KMS-11 (cell line): ENCODE data around the gene HDAC4.

Source experiments
- H2AFZ ChIP-seq: fragments of 200-600 bp; sonication (generic); 2 replicates; pipeline ENCODE4 v1.6.1; 2016; ENCODE audit warnings: antibody characterized with exemption, mixed run types, low read depth
- H3K27ac ChIP-seq: fragments of 200-600 bp; sonication (generic); 2 replicates; pipeline ENCODE4 v1.6.1; 2016; ENCODE audit warnings: mild to moderate bottlenecking, mixed run types
- H3K27me3 ChIP-seq: fragments of 200-600 bp; sonication (generic); 2 replicates; pipeline ENCODE4 v1.6.1; 2017; ENCODE audit warnings: mild to moderate bottlenecking, low read depth, mixed run types, moderate library complexity; ENCODE audit not compliant: insufficient read depth
- H3K36me3 ChIP-seq: fragments of 200-600 bp; sonication (generic); 2 replicates; pipeline ENCODE4 v1.6.1; 2017; ENCODE audit warnings: mild to moderate bottlenecking, mixed run types; ENCODE audit not compliant: insufficient read depth
- H3K4me1 ChIP-seq: fragments of 200-600 bp; sonication (generic); 2 replicates; pipeline ENCODE4 v1.6.1; 2016; ENCODE audit warnings: mild to moderate bottlenecking, low read depth, mixed run types; ENCODE audit not compliant: poor library complexity, severe bottlenecking
- H3K4me2 ChIP-seq: fragments of 200-600 bp; sonication (generic); 2 replicates; pipeline ENCODE4 v1.7.0; 2016; ENCODE audit warnings: mild to moderate bottlenecking, mixed run types
- H3K4me3 ChIP-seq: fragments of 200-600 bp; sonication (generic); IDR thresholded peaks from 2 replicates; pipeline ENCODE4 v1.6.1; 2017; ENCODE audit warnings: low read depth, low read length, mixed read lengths; ENCODE audit not compliant: insufficient read depth
- H3K79me2 ChIP-seq: fragments of 200-600 bp; sonication (generic); 2 replicates; pipeline ENCODE4 v1.6.1; 2016; ENCODE audit warnings: low read depth, mixed run types; ENCODE audit not compliant: insufficient read depth
- H3K9ac ChIP-seq: fragments of 200-600 bp; sonication (generic); 2 replicates; pipeline ENCODE4 v1.6.1; 2016; ENCODE audit warnings: mild to moderate bottlenecking, mixed run types
- H4K20me1 ChIP-seq: fragments of 200-600 bp; sonication (generic); 2 replicates; pipeline ENCODE4 v1.6.1; 2016; ENCODE audit warnings: mild to moderate bottlenecking, mixed run types; ENCODE audit not compliant: insufficient read depth
- CTCF ChIP-seq: fragments of 200-600 bp; sonication (generic); conservative IDR thresholded peaks from 2 replicates; pipeline ENCODE4 v1.6.1; 2017; ENCODE audit warnings: low read depth, mild to moderate bottlenecking, antibody characterized with exemption, low read length, moderate library complexity, mixed read lengths

Gene HDAC4

GRCh38 chr2:239343460-239343859, 57.4 kb downstream of the HDAC4 start:
- no peaks in the 10 kb centered on the region for H3K27me3 ChIP-seq
- peak overlapping the region; percentile 37; the same call in 1 of the 2 replicates for H3K4me2 ChIP-seq
- H3K9ac ChIP-seq: no peak overlapping the region
- H4K20me1 ChIP-seq: no peaks in the 10 kb centered on the region
- no peak overlapping the region for H3K4me3 ChIP-seq
- H3K4me1 ChIP-seq: peaks cover 89% of the 10 kb centered on the region
- TF ChIP-seq CTCF: no peak
- no peaks in the 10 kb centered on the region for H3K36me3 ChIP-seq
- peaks cover 59% of the 10 kb centered on the region for H3K79me2 ChIP-seq
- no peak overlapping the region for H2AFZ ChIP-seq
- H3K27ac ChIP-seq: no peak overlapping the region

GRCh38 chr2:239341840-239342239, 59.0 kb downstream of the HDAC4 start:
- Histone ChIP-seq H3K9ac (no peak overlapping the region), H3K27me3 (no peaks in the 10 kb centered on the region), H3K4me1 (peaks cover 99% of the 10 kb centered on the region), H4K20me1 (no peaks in the 10 kb centered on the region), H2AFZ (no peak overlapping the region), H3K4me3 (no peak overlapping the region), H3K4me2 (peak overlapping the region; percentile 91), H3K27ac (no peak overlapping the region), H3K36me3 (no peaks in the 10 kb centered on the region), H3K79me2 (peaks cover 66% of the 10 kb centered on the region)
- no peak for TF ChIP-seq CTCF

GRCh38 chr2:239341146-239341732, 59.6 kb downstream of the HDAC4 start:
- TF ChIP-seq CTCF: no peak
- Histone ChIP-seq H3K4me3 (no peak overlapping the region), H3K27ac (peak overlapping the region; percentile 83; the same call in 1 of the 2 replicates), H3K79me2 (peaks cover 66% of the 10 kb centered on the region), H3K36me3 (no peaks in the 10 kb centered on the region), H3K4me1 (peaks cover 96% of the 10 kb centered on the region), H3K9ac (no peak overlapping the region), H3K27me3 (no peaks in the 10 kb centered on the region), H4K20me1 (no peaks in the 10 kb centered on the region), H3K4me2 (peak overlapping the region; percentile 91), H2AFZ (no peak overlapping the region)

GRCh38 chr2:239339726-239340601, 60.9 kb downstream of the HDAC4 start:
- H3K4me2 ChIP-seq: peak overlapping the region; percentile 91
- peak overlapping the region; percentile 54 for H3K4me3 ChIP-seq
- H3K79me2 ChIP-seq: peaks cover 73% of the 10 kb centered on the region
- no peak overlapping the region for H2AFZ ChIP-seq
- no peaks in the 10 kb centered on the region for H3K36me3 ChIP-seq
- no peaks in the 10 kb centered on the region for H4K20me1 ChIP-seq
- TF ChIP-seq CTCF: no peak
- H3K27ac ChIP-seq: peak overlapping the region; percentile 83
- no peaks in the 10 kb centered on the region for H3K27me3 ChIP-seq
- peak overlapping the region; percentile 32; the same call in 1 of the 2 replicates for H3K9ac ChIP-seq
- H3K4me1 ChIP-seq: peaks cover 83% of the 10 kb centered on the region
